SK-N-SH (cell line): ENCODE measurements around the gene PBX1. TPM values are rescaled to one million over a fixed set of nuclear protein-coding genes. Genes with fewer than 3 reads are reported as not detected.

Source experiments
- CTCF ChIA-PET: fragments of 300-600, 350-600 bp; formaldehyde crosslinking; extraction: SDS; loops from one replicate; lab custom pipeline; 2021; lab: Yijun Ruan, JAX
- POLR2A ChIA-PET: fragments of 350-600 bp; sonication (Branson Sonifier 250); formaldehyde crosslinking; extraction: SDS; loops from one replicate; lab custom pipeline; 2020; ENCODE audit warnings: antibody characterized with exemption, inconsistent platforms; lab: Yijun Ruan, JAX
- DNase-seq: peaks from one replicate; pipeline ENCODE4 v3.0.0; 2012
- H2AFZ ChIP-seq: fragments of 200-600 bp; sonication (generic); 2 replicates; pipeline ENCODE4 v1.8.1; 2016; ENCODE audit warnings: antibody characterized with exemption, mild to moderate bottlenecking, low read depth
- H3F3A ChIP-seq: fragments of 200-600 bp; sonication (generic); replicated peaks from 2 replicates; pipeline ENCODE3; 2016; ENCODE audit warnings: antibody characterized with exemption, mild to moderate bottlenecking; ENCODE audit not compliant: insufficient read depth
- H3K27ac ChIP-seq, 2 experiments: fragments of 200-500 bp in 1 of 2; fragments of 200-600 bp in 1 of 2; sonication (Bioruptor generic) in 1 of 2; sonication (generic), shearing (Covaris generic) in 1 of 2; 2 replicates each; pipeline versions ENCODE4 v1.5.1 to v1.6.1; 2014 to 2016; ENCODE audit warnings: low read depth in 2 of 2, inconsistent platforms in 1 of 2, low read length in 1 of 2, mild to moderate bottlenecking in 1 of 2, mixed read lengths in 1 of 2
- H3K27me3 ChIP-seq: fragments of 200-600 bp; sonication (generic), shearing (Covaris generic); 2 replicates; pipeline ENCODE4 v1.6.1; 2016; ENCODE audit warnings: mixed run types; ENCODE audit not compliant: insufficient read depth
- H3K36me3 ChIP-seq, 2 experiments: fragments of 200-500 bp in 1 of 2; fragments of 200-600 bp in 1 of 2; sonication (Bioruptor generic) in 1 of 2; sonication (generic) in 1 of 2; replicated peaks in 1 of 2; 2 replicates each; pipeline versions ENCODE3 to v1.5.1; 2014 to 2016; ENCODE audit warnings: low read length in 1 of 2, mild to moderate bottlenecking in 1 of 2; ENCODE audit not compliant: insufficient read depth in 2 of 2, control insufficient read depth in 1 of 2
- H3K4me1 ChIP-seq, 2 experiments: fragments of 200-500 bp in 1 of 2; fragments of 200-600 bp in 1 of 2; sonication (Bioruptor generic) in 1 of 2; sonication (generic), shearing (Covaris generic) in 1 of 2; 2 replicates each; pipeline versions ENCODE4 v1.5.1 to v1.6.1; 2014 to 2016; ENCODE audit warnings: low read depth in 1 of 2, low read length in 1 of 2, mixed run types in 1 of 2; ENCODE audit not compliant: insufficient read depth in 2 of 2, control insufficient read depth in 1 of 2
- H3K4me2 ChIP-seq: fragments of 200-600 bp; sonication (generic), shearing (Covaris generic); 2 replicates; pipeline ENCODE4 v1.6.1; 2017; ENCODE audit warnings: mixed run types
- H3K4me3 ChIP-seq, 2 experiments: fragments of 200-500 bp in 1 of 2; fragments of 200-600 bp in 1 of 2; sonication (Bioruptor generic) in 1 of 2; sonication (generic), shearing (Covaris generic) in 1 of 2; 2 replicates each; pipeline versions ENCODE4 v1.5.1 to v1.8.1; 2014 to 2016; ENCODE audit warnings: low read depth in 2 of 2, inconsistent platforms in 1 of 2, low read length in 1 of 2, mild to moderate bottlenecking in 1 of 2, mixed read lengths in 1 of 2, moderate library complexity in 1 of 2
- H3K79me2 ChIP-seq: fragments of 200-600 bp; sonication (generic); 2 replicates; pipeline ENCODE4 v1.8.1; 2017; ENCODE audit warnings: mild to moderate bottlenecking; ENCODE audit not compliant: insufficient read depth
- H3K9ac ChIP-seq: fragments of 200-600 bp; sonication (generic); 2 replicates; pipeline ENCODE4 v1.6.1; 2017; ENCODE audit warnings: mixed run types
- H3K9me2 ChIP-seq: fragments of 200-600 bp; sonication (generic); 2 replicates; pipeline ENCODE4 v1.6.1; 2017; ENCODE audit warnings: mixed run types
- H3K9me3 ChIP-seq: fragments of 200-600 bp; sonication (generic); 2 replicates; pipeline ENCODE4 v1.6.1; 2017; ENCODE audit warnings: mixed run types, mild to moderate bottlenecking, moderate library complexity
- H4K20me1 ChIP-seq: fragments of 200-600 bp; sonication (generic); 2 replicates; pipeline ENCODE4 v1.6.1; 2017; ENCODE audit warnings: mild to moderate bottlenecking, mixed run types; ENCODE audit not compliant: insufficient read depth
- ELF1 ChIP-seq: IDR thresholded peaks from 2 replicates; pipeline ENCODE4 v1.4.0; 2012
- EP300 ChIP-seq, 2 experiments: IDR thresholded peaks; 2 replicates each; pipeline versions ENCODE4 v1.4.0 to v1.6.1; 2012; ENCODE audit warnings: borderline replicate concordance in 1 of 2, low read depth in 1 of 2, low read length in 1 of 2
- EZH2phosphoT487 ChIP-seq: fragments of 200-600 bp; sonication (generic); IDR thresholded peaks from 2 replicates; pipeline ENCODE4 v1.6.1; 2017; ENCODE audit warnings: low read depth, mixed run types, mild to moderate bottlenecking, antibody characterized with exemption, moderate library complexity, borderline replicate concordance
- FOXJ3 ChIP-seq: sonication (generic); formaldehyde crosslinking; IDR thresholded peaks from 2 replicates; pipeline ENCODE4 v1.5.1; 2020; ENCODE audit warnings: mild to moderate bottlenecking, missing genetic modification reagents
- FOXM1 ChIP-seq: IDR thresholded peaks from 2 replicates; pipeline ENCODE4 v1.4.0; 2012; ENCODE audit warnings: low read depth, mild to moderate bottlenecking
- JUND ChIP-seq: IDR thresholded peaks from 2 replicates; pipeline ENCODE4 v1.4.0; 2012
- MXI1 ChIP-seq: IDR thresholded peaks from 2 replicates; pipeline ENCODE4 v1.6.1; 2012; ENCODE audit warnings: mild to moderate bottlenecking, low read depth, low read length, improper control_type of control experiment
- PBX3 ChIP-seq: IDR thresholded peaks from 2 replicates; pipeline ENCODE4; 2012
- RCOR1 ChIP-seq: fragments of 150-350 bp; IDR thresholded peaks from 2 replicates; pipeline ENCODE4 v1.6.1; 2017; ENCODE audit warnings: antibody characterized with exemption, low read length
- RFX5 ChIP-seq: IDR thresholded peaks from 2 replicates; pipeline ENCODE4 v1.6.1; 2012; ENCODE audit warnings: mild to moderate bottlenecking, improper control_type of control experiment, low read length
- SIN3A ChIP-seq: IDR thresholded peaks from 2 replicates; pipeline ENCODE4 v1.6.1; 2012; ENCODE audit warnings: low read depth, mild to moderate bottlenecking, low read length, moderate library complexity, borderline replicate concordance
- TAF1 ChIP-seq: IDR thresholded peaks from 2 replicates; pipeline ENCODE4 v1.6.1; 2012; ENCODE audit warnings: low read depth, mild to moderate bottlenecking, low read length, moderate library complexity, borderline replicate concordance
- TCF12 ChIP-seq: IDR thresholded peaks from 2 replicates; pipeline ENCODE4 v1.4.0; 2012
- TEAD4 ChIP-seq: IDR thresholded peaks from 2 replicates; pipeline ENCODE4 v1.4.0; 2012; ENCODE audit warnings: mild to moderate bottlenecking, borderline replicate concordance; ENCODE audit not compliant: insufficient read depth
- WGBS: methylation state at CpG from one replicate; pipeline ENCODE4 v1.1.6; 2017; ENCODE audit warnings: low lambda C conversion rate; 5-methylcytosine and 5-hydroxymethylcytosine counted together
- polyA plus RNA-seq, 3 experiments: library from polyadenylated mRNA; depleted of rRNA; stranded (reverse); fragments of >200 nt; gene quantifications; 2 replicates each; pipeline ENCODE4 v1.2.3, GENCODE V29; 2012
- TF ChIP-seq, protein P1 (sequence below): fragments of 150-350 bp; IDR thresholded peaks from 2 replicates; pipeline ENCODE4 v1.6.1; 2016; ENCODE audit warnings: mild to moderate bottlenecking, low read depth, low read length
- TF ChIP-seq, protein P2 (sequence below): IDR thresholded peaks from 2 replicates; pipeline ENCODE4 v1.4.0; 2012; ENCODE audit warnings: low read depth, borderline replicate concordance

PBX1 gene
- polyA plus RNA-seq, 1 of the 3 experiments (the other 2 are of a cell fraction): 27.0 TPM

DNA sequence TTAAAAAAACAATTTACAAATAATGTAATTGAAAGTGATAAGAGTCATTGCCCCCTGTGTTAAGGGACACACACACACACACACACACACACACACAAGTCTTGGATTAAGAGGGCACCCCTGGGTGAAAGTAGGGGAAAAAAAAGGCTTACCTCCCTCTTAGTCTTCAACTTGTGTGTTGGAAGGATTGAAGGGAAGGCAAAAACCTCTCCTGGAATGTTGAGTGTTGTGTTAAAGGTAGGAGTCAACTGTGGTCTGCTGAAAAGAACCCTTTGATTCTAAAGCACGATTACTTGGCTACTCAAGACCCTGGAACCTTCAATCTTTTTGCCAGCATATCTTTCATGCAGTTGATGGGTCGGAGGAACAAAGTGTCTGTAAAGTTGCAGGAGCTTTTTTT is 6.4 kb downstream of the PBX1 start:
- CTCF ChIA-PET: no interaction called here
- no peak overlapping the region for H3K27ac ChIP-seq
- 87% methylated on average over 2 of the region's 2 CpGs for WGBS
- peaks cover 4 to 14% of the 10 kb centered on the region in 2 experiments; a peak in 1 of 4 replicates for H3K4me1 ChIP-seq
- TF ChIP-seq FOXM1: no peak
- TF ChIP-seq, protein P1, sequence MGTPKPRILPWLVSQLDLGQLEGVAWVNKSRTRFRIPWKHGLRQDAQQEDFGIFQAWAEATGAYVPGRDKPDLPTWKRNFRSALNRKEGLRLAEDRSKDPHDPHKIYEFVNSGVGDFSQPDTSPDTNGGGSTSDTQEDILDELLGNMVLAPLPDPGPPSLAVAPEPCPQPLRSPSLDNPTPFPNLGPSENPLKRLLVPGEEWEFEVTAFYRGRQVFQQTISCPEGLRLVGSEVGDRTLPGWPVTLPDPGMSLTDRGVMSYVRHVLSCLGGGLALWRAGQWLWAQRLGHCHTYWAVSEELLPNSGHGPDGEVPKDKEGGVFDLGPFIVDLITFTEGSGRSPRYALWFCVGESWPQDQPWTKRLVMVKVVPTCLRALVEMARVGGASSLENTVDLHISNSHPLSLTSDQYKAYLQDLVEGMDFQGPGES: no peak
- no peak for TF ChIP-seq RCOR1
- H3K4me2 ChIP-seq: no peak overlapping the region
- H3K9me3 ChIP-seq: no peaks in the 10 kb centered on the region
- H3K9me2 ChIP-seq: no peaks in the 10 kb centered on the region; the same call in 1 of the 2 replicates
- H3K9ac ChIP-seq: no peak overlapping the region
- H3K36me3 ChIP-seq: peaks cover 3 to 20% of the 10 kb centered on the region in 2 experiments
- H3K27me3 ChIP-seq: no peaks in the 10 kb centered on the region
- peaks cover 27% of the 10 kb centered on the region for H3K79me2 ChIP-seq
- H3F3A ChIP-seq: peaks cover 5% of the 10 kb centered on the region
- no peak overlapping the region for H3K4me3 ChIP-seq
- no peak overlapping the region for H2AFZ ChIP-seq
- no peak for DNase-seq
- no peaks in the 10 kb centered on the region; the same call in 1 of the 2 replicates for H4K20me1 ChIP-seq
- POLR2A ChIA-PET: no interaction called here

DNA sequence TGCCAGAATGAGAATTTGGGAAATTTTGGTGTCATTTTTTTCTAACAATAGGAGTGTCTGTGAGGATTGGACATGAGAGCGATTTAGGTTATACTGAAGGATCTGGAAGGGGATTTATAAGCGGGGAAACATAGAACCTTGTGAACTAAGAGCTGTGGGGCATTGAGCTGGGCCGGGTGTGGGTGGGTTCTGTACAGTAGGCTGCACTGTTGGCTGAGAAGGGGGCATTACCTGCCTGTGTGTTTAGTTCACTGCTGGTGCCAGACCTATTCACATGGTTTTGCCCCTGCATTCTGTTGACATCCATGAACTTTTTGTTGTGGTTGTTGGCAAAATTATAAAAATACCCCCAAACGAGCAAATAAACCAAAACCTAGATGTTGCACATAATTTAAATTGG is 8.8 kb downstream of the PBX1 start:
- 92% methylated on average over 4 of the region's 4 CpGs for WGBS
- Histone ChIP-seq H3K4me3 (no peak overlapping the region), H3K79me2 (peaks cover 5% of the 10 kb centered on the region; the same call in 1 of the 2 replicates), H3K9me3 (0 out of 2 replicates have a peak, but pooled peaks cover 3% of the 10 kb centered on the region), H3K27me3 (no peaks in the 10 kb centered on the region), H2AFZ (no peak overlapping the region), H3F3A (no peaks in the 10 kb centered on the region), H3K4me1 (peaks cover 4% of the 10 kb centered on the region in 2 experiments; a peak in 1 of 4 replicates), H3K27ac (no peak overlapping the region), H3K36me3 (peaks cover 3 to 25% of the 10 kb centered on the region in 2 experiments), H3K9me2 (no peaks in the 10 kb centered on the region), H3K9ac (no peak overlapping the region), H3K4me2 (no peak overlapping the region), H4K20me1 (no peaks in the 10 kb centered on the region)
- ChIA-PET POLR2A (no interaction called here), CTCF (interaction anchor here (0.7 kb wide), 2 partner anchors 10 to 234 kb away, joined by 3 read pairs; no protein-coding TSS in a partner anchor)
- TF ChIP-seq EP300 (IDR thresholded peaks at IDR 0.05; ENCODE audit: borderline replicate concordance in 1 of 2, low read depth in 1 of 2, low read length in 1 of 2) (no peak), EZH2phosphoT487 (no peak), MXI1 (no peak)
- DNase-seq: no peak

DNA sequence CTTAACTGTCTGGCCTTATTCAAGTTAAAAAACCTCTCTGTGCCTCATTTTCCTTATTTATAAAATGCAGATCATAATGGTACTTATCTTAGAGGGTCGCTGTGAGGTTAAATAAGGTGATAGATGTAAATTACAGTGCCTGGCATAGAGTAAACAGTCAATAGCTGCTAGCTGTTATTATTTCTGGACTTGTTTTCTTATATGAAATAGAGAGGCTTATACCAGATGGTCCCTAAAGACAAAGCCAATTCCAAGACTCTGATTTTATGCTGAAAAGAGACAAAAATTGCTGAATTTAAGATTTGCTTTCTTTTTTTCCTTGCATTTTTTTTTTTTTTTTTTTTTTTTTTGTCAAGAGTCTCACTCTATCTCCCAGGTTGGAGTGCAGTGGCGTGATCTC is 10.3 kb downstream of the PBX1 start:
- 89% methylated on average over 2 of the region's 2 CpGs for WGBS
- CTCF ChIA-PET: interaction anchor here (1.1 to 1.4 kb wide), 2 partner anchors 11 to 217 kb away, joined by 3 to 4 read pairs; partner anchors contain the start of gene PBX1

More for the DNA sequence above, 10.3 kb downstream of the PBX1 start:
- H4K20me1 ChIP-seq: no peaks in the 10 kb centered on the region
- peaks cover 3 to 17% of the 10 kb centered on the region in 2 experiments for H3K36me3 ChIP-seq
- no peak overlapping the region; a peak in 1 of 4 replicates for H3K4me3 ChIP-seq
- no peak overlapping the region for H3K4me2 ChIP-seq
- POLR2A ChIA-PET: no interaction called here
- no peaks in the 10 kb centered on the region for H3K9me2 ChIP-seq
- TF ChIP-seq TAF1: no peak
- no peak for TF ChIP-seq ELF1
- no peak for TF ChIP-seq FOXJ3 (CRISPR knock-in tag)
- no peak for TF ChIP-seq RCOR1
- TF ChIP-seq EP300 (IDR thresholded peaks at IDR 0.05; ENCODE audit: borderline replicate concordance in 1 of 2, low read depth in 1 of 2, low read length in 1 of 2): no peak
- TF ChIP-seq TEAD4: no peak
- TF ChIP-seq RFX5: no peak
- no peak for TF ChIP-seq JUND
- TF ChIP-seq TCF12: no peak
- TF ChIP-seq, protein P2, sequence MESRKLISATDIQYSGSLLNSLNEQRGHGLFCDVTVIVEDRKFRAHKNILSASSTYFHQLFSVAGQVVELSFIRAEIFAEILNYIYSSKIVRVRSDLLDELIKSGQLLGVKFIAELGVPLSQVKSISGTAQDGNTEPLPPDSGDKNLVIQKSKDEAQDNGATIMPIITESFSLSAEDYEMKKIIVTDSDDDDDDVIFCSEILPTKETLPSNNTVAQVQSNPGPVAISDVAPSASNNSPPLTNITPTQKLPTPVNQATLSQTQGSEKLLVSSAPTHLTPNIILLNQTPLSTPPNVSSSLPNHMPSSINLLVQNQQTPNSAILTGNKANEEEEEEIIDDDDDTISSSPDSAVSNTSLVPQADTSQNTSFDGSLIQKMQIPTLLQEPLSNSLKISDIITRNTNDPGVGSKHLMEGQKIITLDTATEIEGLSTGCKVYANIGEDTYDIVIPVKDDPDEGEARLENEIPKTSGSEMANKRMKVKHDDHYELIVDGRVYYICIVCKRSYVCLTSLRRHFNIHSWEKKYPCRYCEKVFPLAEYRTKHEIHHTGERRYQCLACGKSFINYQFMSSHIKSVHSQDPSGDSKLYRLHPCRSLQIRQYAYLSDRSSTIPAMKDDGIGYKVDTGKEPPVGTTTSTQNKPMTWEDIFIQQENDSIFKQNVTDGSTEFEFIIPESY: no peak
- TF ChIP-seq PBX3: no peak
- no peak for TF ChIP-seq SIN3A
- TF ChIP-seq EZH2phosphoT487: no peak
- H3K9me3 ChIP-seq: 0 out of 2 replicates have a peak, but pooled peaks cover 3% of the 10 kb centered on the region
- no peaks in the 10 kb centered on the region for H3K27me3 ChIP-seq
- no peak for DNase-seq
- H3F3A ChIP-seq: no peaks in the 10 kb centered on the region
- H3K9ac ChIP-seq: no peak overlapping the region
- peaks cover 0 to 4% of the 10 kb centered on the region in 2 experiments; a peak in 1 of 4 replicates for H3K4me1 ChIP-seq
- 0 out of 2 replicates have a peak, but pooled peaks cover 3% of the 10 kb centered on the region for H3K79me2 ChIP-seq
- no peak overlapping the region for H2AFZ ChIP-seq
- no peak overlapping the region for H3K27ac ChIP-seq
